Astrocyte (in vitro differentiated cells and primary cell): ENCODE measurements around the gene XYLB.

Experiments used
- EZH2 ChIP-seq: IDR thresholded peaks from 2 replicates; pipeline ENCODE4 v1.6.1; 2012; ENCODE audit warnings: mild to moderate bottlenecking, low read length, inconsistent platforms; ENCODE audit not compliant: insufficient read depth
- TF ChIP-seq, protein P1 (sequence below): IDR thresholded peaks from 2 replicates; pipeline ENCODE4 v1.5.1; 2011; ENCODE audit warnings: low read depth, mild to moderate bottlenecking, inconsistent platforms, low read length, moderate library complexity; ENCODE audit not compliant: insufficient read depth

GRCh38 chr3:38316356-38317191 lies 30.0 kb upstream of the XYLB start:
- TF ChIP-seq, protein P1, sequence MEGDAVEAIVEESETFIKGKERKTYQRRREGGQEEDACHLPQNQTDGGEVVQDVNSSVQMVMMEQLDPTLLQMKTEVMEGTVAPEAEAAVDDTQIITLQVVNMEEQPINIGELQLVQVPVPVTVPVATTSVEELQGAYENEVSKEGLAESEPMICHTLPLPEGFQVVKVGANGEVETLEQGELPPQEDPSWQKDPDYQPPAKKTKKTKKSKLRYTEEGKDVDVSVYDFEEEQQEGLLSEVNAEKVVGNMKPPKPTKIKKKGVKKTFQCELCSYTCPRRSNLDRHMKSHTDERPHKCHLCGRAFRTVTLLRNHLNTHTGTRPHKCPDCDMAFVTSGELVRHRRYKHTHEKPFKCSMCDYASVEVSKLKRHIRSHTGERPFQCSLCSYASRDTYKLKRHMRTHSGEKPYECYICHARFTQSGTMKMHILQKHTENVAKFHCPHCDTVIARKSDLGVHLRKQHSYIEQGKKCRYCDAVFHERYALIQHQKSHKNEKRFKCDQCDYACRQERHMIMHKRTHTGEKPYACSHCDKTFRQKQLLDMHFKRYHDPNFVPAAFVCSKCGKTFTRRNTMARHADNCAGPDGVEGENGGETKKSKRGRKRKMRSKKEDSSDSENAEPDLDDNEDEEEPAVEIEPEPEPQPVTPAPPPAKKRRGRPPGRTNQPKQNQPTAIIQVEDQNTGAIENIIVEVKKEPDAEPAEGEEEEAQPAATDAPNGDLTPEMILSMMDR: no peak
- TF ChIP-seq EZH2: no peak
